IMR-90 (cell line): ENCODE measurements around the gene PRKACB. TPM values are rescaled to one million over a fixed set of nuclear protein-coding genes. Genes with fewer than 3 reads are reported as not detected.

Experiments used
- ATAC-seq: fragments of 200-7000 bp; cut with Tn5 transposase; 2 replicates; pipeline ENCODE4 v1.9.1; 2020; ENCODE audit warnings: low read depth, mild to moderate bottlenecking, moderate library complexity
- BruUV-seq: library from RNA; stranded (reverse); fragments of 400-500 nt; replicated peaks from 2 replicates; lab custom pipeline; 2021; lab: Mats Ljungman, UMichigan
- CTCF ChIA-PET: fragments of 300-600 bp; formaldehyde crosslinking; extraction: SDS; loops from one replicate; lab custom pipeline; 2021; ENCODE audit warnings: antibody characterized with exemption; lab: Yijun Ruan, JAX
- POLR2A ChIA-PET: fragments of 300-600 bp; sonication (Branson Sonifier 250); formaldehyde crosslinking; loops from one replicate; lab custom pipeline; 2022; ENCODE audit warnings: antibody characterized with exemption; ENCODE audit not compliant: unreplicated experiment; lab: Charles Lee
- DNase-seq: peaks from one replicate; pipeline ENCODE4 v3.0.0; 2013
- H2AFZ ChIP-seq: replicated peaks from 2 replicates; pipeline ENCODE3; 2013; ENCODE audit warnings: low read length, mild to moderate bottlenecking; ENCODE audit not compliant: poor library complexity
- H2AK5ac ChIP-seq: 2 replicates; pipeline ENCODE4 v1.6.1; 2013; ENCODE audit warnings: low read depth, low read length, inconsistent platforms
- H2AK9ac ChIP-seq: replicated peaks from 2 replicates; pipeline ENCODE3; 2013; ENCODE audit warnings: mild to moderate bottlenecking, low read depth, low read length, moderate library complexity; ENCODE audit not compliant: poor library complexity
- H2BK120ac ChIP-seq: 2 replicates; pipeline ENCODE4 v1.6.1; 2013; ENCODE audit warnings: low read depth, low read length, inconsistent platforms
- H2BK15ac ChIP-seq: 3 replicates; pipeline ENCODE4 v1.6.1; 2013; ENCODE audit warnings: low read depth, low read length, inconsistent platforms
- H2BK20ac ChIP-seq: 2 replicates; pipeline ENCODE4 v1.6.1; 2013; ENCODE audit warnings: low read depth, mild to moderate bottlenecking, inconsistent platforms, low read length, moderate library complexity
- H2BK5ac ChIP-seq: 2 replicates; pipeline ENCODE4 v1.6.1; 2013; ENCODE audit warnings: mild to moderate bottlenecking, low read depth, low read length, inconsistent platforms; ENCODE audit not compliant: poor library complexity, severe bottlenecking
- H3K14ac ChIP-seq: replicated peaks from 2 replicates; pipeline ENCODE4 v1.6.1; 2013; ENCODE audit warnings: low read depth, low read length, inconsistent platforms
- H3K18ac ChIP-seq: 2 replicates; pipeline ENCODE4 v1.6.1; 2013; ENCODE audit warnings: low read depth, low read length, control low read depth
- H3K23ac ChIP-seq: 2 replicates; pipeline ENCODE4 v1.6.1; 2013; ENCODE audit warnings: low read depth, low read length, inconsistent platforms
- H3K27ac ChIP-seq: 2 replicates; pipeline ENCODE4 v1.5.1; 2013; ENCODE audit warnings: mild to moderate bottlenecking, control low read depth, low read length; ENCODE audit not compliant: insufficient read depth
- H3K27me3 ChIP-seq: 2 replicates; pipeline ENCODE4 v1.6.1; 2013; ENCODE audit warnings: low read length; ENCODE audit not compliant: control insufficient read depth, insufficient read depth
- H3K36me3 ChIP-seq: 2 replicates; pipeline ENCODE4 v1.6.1; 2013; ENCODE audit warnings: low read length, mixed read lengths; ENCODE audit not compliant: control insufficient read depth, insufficient read depth
- H3K4ac ChIP-seq: 2 replicates; pipeline ENCODE4 v1.6.1; 2013; ENCODE audit warnings: low read depth, low read length, inconsistent platforms
- H3K4me1 ChIP-seq: 2 replicates; pipeline ENCODE4 v1.6.1; 2013; ENCODE audit warnings: low read length, mixed read lengths; ENCODE audit not compliant: control insufficient read depth, insufficient read depth
- H3K4me2 ChIP-seq: 2 replicates; pipeline ENCODE4 v1.6.1; 2013; ENCODE audit warnings: low read depth, mild to moderate bottlenecking, control low read depth, low read length, moderate library complexity
- H3K4me3 ChIP-seq: 2 replicates; pipeline ENCODE4 v1.5.1; 2013; ENCODE audit warnings: low read depth, mild to moderate bottlenecking, control low read depth, low read length, moderate library complexity; ENCODE audit not compliant: insufficient read depth
- H3K56ac ChIP-seq: 2 replicates; pipeline ENCODE4 v1.6.1; 2013; ENCODE audit warnings: low read length, inconsistent platforms; ENCODE audit not compliant: insufficient read depth; ENCODE audit errors: extremely low read depth
- H3K79me1 ChIP-seq, 2 experiments: 2 replicates each; pipeline ENCODE4 v1.6.1; 2013; ENCODE audit warnings: low read length in 2 of 2, inconsistent platforms in 1 of 2, low read depth in 1 of 2
- H3K9ac ChIP-seq: 2 replicates; pipeline ENCODE4 v1.6.1; 2013; ENCODE audit warnings: low read depth, low read length, control low read depth
- H3K9me1 ChIP-seq: 2 replicates; pipeline ENCODE4 v1.6.1; 2013; ENCODE audit warnings: low read length, inconsistent platforms; ENCODE audit not compliant: insufficient read depth
- H3K9me3 ChIP-seq: 2 replicates; pipeline ENCODE4 v1.6.1; 2013; ENCODE audit warnings: low read length; ENCODE audit not compliant: control insufficient read depth, insufficient read depth
- H4K20me1 ChIP-seq: 2 replicates; pipeline ENCODE4 v1.6.1; 2013; ENCODE audit warnings: low read length, inconsistent platforms; ENCODE audit not compliant: insufficient read depth
- H4K5ac ChIP-seq: 2 replicates; pipeline ENCODE4 v1.6.1; 2013; ENCODE audit warnings: mild to moderate bottlenecking, low read depth, low read length, control low read depth
- H4K8ac ChIP-seq, 2 experiments: 2 replicates each; pipeline ENCODE4 v1.6.1; 2013; ENCODE audit warnings: low read depth in 2 of 2, low read length in 2 of 2, control low read depth in 1 of 2, inconsistent platforms in 1 of 2
- H4K91ac ChIP-seq: 2 replicates; pipeline ENCODE4 v1.6.1; 2013; ENCODE audit warnings: low read depth, low read length, inconsistent platforms; ENCODE audit not compliant: insufficient read depth
- BHLHE40 ChIP-seq: fragments of 150-350 bp; IDR thresholded peaks from 2 replicates; pipeline ENCODE4 v1.6.1; 2016; ENCODE audit warnings: mild to moderate bottlenecking, low read depth, low read length
- CHD1 ChIP-seq: IDR thresholded peaks from 2 replicates; pipeline ENCODE4 v1.6.1; 2012; ENCODE audit warnings: low read depth, low read length, improper control_type of control experiment
- FOS ChIP-seq: fragments of 150-350 bp; IDR thresholded peaks from 2 replicates; pipeline ENCODE4 v1.6.1; 2016; ENCODE audit warnings: low read depth, low read length
- WGBS, 2 experiments: methylation state at CpG; one replicate each; pipeline versions ENCODE4 v1.1.5 to v1.1.7; 2013; ENCODE audit warnings: missing lambda C conversion rate in 2 of 2; ENCODE audit not compliant: insufficient read length in 1 of 2; ENCODE audit errors: extremely low coverage in 2 of 2; 5-methylcytosine and 5-hydroxymethylcytosine counted together
- dilution Hi-C: fragments of 300-500 bp; cut with HindIII; formaldehyde crosslinking; loops from one replicate; pipeline ENCODE4 v1.14.3; 2018; ENCODE audit warnings: low sequenced_read_pairs; ENCODE audit not compliant: unreplicated experiment
- in situ Hi-C: fragments of 300-500 bp; cut with MboI; formaldehyde crosslinking; loops from 3 replicates; pipeline ENCODE4 v1.14.3; 2019; ENCODE audit warnings: low sequenced_read_pairs, inconsistent platforms, mixed read lengths
- intact Hi-C: fragments of 100-400 bp; cut with micrococcal nuclease; formaldehyde crosslinking; loops from 2 replicates; pipeline ENCODE4 v1.10.0; 2022
- polyA plus RNA-seq, 3 experiments: library from polyadenylated mRNA; depleted of rRNA; stranded (reverse); fragments of >200 nt; gene quantifications; 2 replicates each; pipeline ENCODE4 v1.2.3, GENCODE V29; 2012; ENCODE audit warnings: low replicate concordance in 1 of 3
- total RNA-seq: library from RNA; depleted of rRNA; stranded (reverse); fragments of >200 nt; gene quantifications from 2 replicates; pipeline ENCODE4 v1.2.3, GENCODE V29; 2012

The PRKACB gene
- total and polyA plus RNA-seq, 2 of the 4 experiments (the other 2 are of a cell fraction), result 8.2 to 8.3 TPM

DNA sequence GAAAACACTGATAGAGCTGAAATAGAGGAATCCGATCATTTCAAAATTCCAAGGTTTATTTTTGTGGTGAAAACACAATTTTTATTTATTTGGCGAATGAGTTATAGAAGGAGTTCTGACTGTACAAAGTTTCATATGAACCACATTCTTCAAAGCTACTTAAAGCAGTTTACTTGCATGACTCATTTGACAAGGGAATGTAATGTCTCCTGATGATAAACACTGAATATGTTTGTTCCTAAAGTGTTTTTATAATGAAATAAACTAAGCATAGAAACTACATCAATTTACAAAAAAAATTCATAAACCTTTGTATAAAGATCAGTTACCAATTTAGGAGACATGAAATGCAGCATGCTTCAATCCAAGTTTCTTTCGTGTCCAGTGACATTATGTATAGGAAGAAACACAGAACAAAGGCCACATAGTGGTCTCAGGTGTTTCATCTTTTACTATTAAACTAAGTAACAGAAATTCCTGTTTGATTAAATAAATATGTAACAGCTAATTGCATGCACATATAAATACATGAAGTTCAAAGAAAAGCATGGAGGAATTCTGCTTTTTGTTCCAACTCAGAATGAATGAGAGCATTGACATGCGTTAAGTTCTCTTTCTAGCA is 2.5 kb downstream of the PRKACB start:
- H3K14ac ChIP-seq, result no peak overlapping the region
- no peak overlapping the region; the same call in 1 of the 2 replicates for H2BK20ac ChIP-seq
- H3K56ac ChIP-seq, result no peak overlapping the region
- no peak overlapping the region for H2AK5ac ChIP-seq
- H4K20me1 ChIP-seq, result no peaks in the 10 kb centered on the region
- ChIA-PET POLR2A (no interaction called here), CTCF (no interaction called here)
- H2BK5ac ChIP-seq, result peak overlapping the region; percentile 68
- no peak overlapping the region for H4K8ac ChIP-seq
- peaks cover 6 to 18% of the 10 kb centered on the region in 2 experiments; a peak in 3 of 4 replicates for H3K79me1 ChIP-seq
- peaks cover 5% of the 10 kb centered on the region for H3K4me1 ChIP-seq
- no peak overlapping the region for H2AFZ ChIP-seq
- H4K91ac ChIP-seq, result no peak overlapping the region
- H3K4ac ChIP-seq, result peak overlapping the region; percentile 19; the same call in 1 of the 2 replicates
- peak; percentile 61 for TF ChIP-seq FOS
- no peak for TF ChIP-seq CHD1
- peak; percentile 70 for TF ChIP-seq BHLHE40
- no peak overlapping the region for H3K4me3 ChIP-seq
- peak; percentile 93 for ATAC-seq
- H3K36me3 ChIP-seq, result no peaks in the 10 kb centered on the region
- no peak overlapping the region for H4K5ac ChIP-seq
- H3K18ac ChIP-seq, result no peak overlapping the region
- no peaks in the 10 kb centered on the region for H3K27me3 ChIP-seq
- H2BK120ac ChIP-seq, result peak overlapping the region; percentile 35; the same call in 1 of the 2 replicates
- dilution Hi-C loops, result loop anchor here (25.0 kb wide), 1 partner anchor 291 kb away; no protein-coding TSS in a partner anchor
- peak; percentile 78 for DNase-seq
- no peaks in the 10 kb centered on the region for H3K9me3 ChIP-seq
- H3K9ac ChIP-seq, result no peak overlapping the region
- no peaks in the 10 kb centered on the region for H3K9me1 ChIP-seq
- BruUV-seq, result no TSS peak
- no peak overlapping the region for H2BK15ac ChIP-seq
- no CpG with 5 or more reads among the region's 4 CpGs for WGBS, 2 experiments
- H3K27ac ChIP-seq, result no peak overlapping the region
- intact Hi-C loops, result loop anchor here (5.0 kb wide), 1 partner anchor 156 kb away; the partner anchor contains the start of gene SAMD13
- no peak overlapping the region for H3K23ac ChIP-seq
- H3K4me2 ChIP-seq, result no peak overlapping the region; the same call in none of the 2 replicates
- H2AK9ac ChIP-seq, result no peak overlapping the region
- in situ Hi-C loops, result loop anchor here (5.0 to 25.0 kb wide), 2 partner anchors 286 to 466 kb away; no protein-coding TSS in a partner anchor
